SK-N-SH treated with all-trans-retinoic acid at 6 μM for 48 hours (cell line): ENCODE measurements around the gene ELOVL6.

Source experiments
- ATAC-seq: fragments of 200-7000 bp; cut with Tn5 transposase; 3 replicates; pipeline ENCODE4 v1.9.1; 2020; ENCODE audit warnings: mild to moderate bottlenecking, moderate library complexity
- ARNTL ChIP-seq: fragments of 450-650 bp; formaldehyde crosslinking; IDR thresholded peaks from 2 replicates; pipeline ENCODE4 v1.5.0; 2020; ENCODE audit warnings: low read depth, mild to moderate bottlenecking, moderate library complexity, borderline replicate concordance
- BACH2 ChIP-seq: fragments of 250-450 bp; sonication (Bioruptor Pico); IDR thresholded peaks from 2 replicates; pipeline ENCODE4 v1.9.0; 2021; ENCODE audit warnings: mild to moderate bottlenecking, borderline replicate concordance
- CSDC2 ChIP-seq: fragments of 250-450 bp; sonication (Bioruptor Pico); IDR thresholded peaks from 2 replicates; pipeline ENCODE4 v1.5.0; 2020; ENCODE audit warnings: mild to moderate bottlenecking, moderate library complexity
- ESRRG ChIP-seq: fragments of 250-450 bp; sonication (Bioruptor Pico); IDR thresholded peaks from 2 replicates; pipeline ENCODE4 v1.6.1; 2021; ENCODE audit warnings: mild to moderate bottlenecking
- GLIS3 ChIP-seq: fragments of 250-450 bp; sonication (Bioruptor Pico); IDR thresholded peaks from 2 replicates; pipeline ENCODE4 v1.5.0; 2020; ENCODE audit warnings: mild to moderate bottlenecking, moderate library complexity
- ISL1 ChIP-seq: fragments of 250-450 bp; sonication (Bioruptor Pico); IDR thresholded peaks from 2 replicates; pipeline ENCODE4 v2.1.2; 2022; ENCODE audit warnings: mild to moderate bottlenecking, moderate library complexity
- OSR1 ChIP-seq: fragments of 250-450 bp; sonication (Bioruptor Pico); IDR thresholded peaks from 2 replicates; pipeline ENCODE4 v1.8.0; 2022; ENCODE audit warnings: moderate library complexity, mild to moderate bottlenecking, inconsistent platforms
- RARB ChIP-seq: fragments of 250-450 bp; sonication (Bioruptor Pico); IDR thresholded peaks from 2 replicates; pipeline ENCODE4 v1.8.0; 2021; ENCODE audit warnings: mild to moderate bottlenecking, moderate library complexity
- SNAI2 ChIP-seq: fragments of 250-450 bp; sonication (Bioruptor Pico); IDR thresholded peaks from 2 replicates; pipeline ENCODE4 v1.5.0; 2020; ENCODE audit warnings: mild to moderate bottlenecking, moderate library complexity
- TCF4 ChIP-seq: fragments of 250-450 bp; sonication (Bioruptor Pico); IDR thresholded peaks from 2 replicates; pipeline ENCODE4 v1.8.0; 2021; ENCODE audit warnings: mild to moderate bottlenecking, moderate library complexity, borderline replicate concordance
- TOX ChIP-seq: fragments of 250-450 bp; sonication (Bioruptor Pico); IDR thresholded peaks from 2 replicates; pipeline ENCODE4 v1.8.0; 2021; ENCODE audit warnings: mild to moderate bottlenecking, moderate library complexity, borderline replicate concordance
- ZC3H10 ChIP-seq: fragments of 250-450 bp; sonication (Bioruptor Pico); IDR thresholded peaks from 2 replicates; pipeline ENCODE4 v1.5.1; 2021; ENCODE audit warnings: mild to moderate bottlenecking, moderate library complexity
- ZFP3 ChIP-seq: fragments of 250-450 bp; sonication (Bioruptor Pico); IDR thresholded peaks from 2 replicates; pipeline ENCODE4 v1.5.0; 2020; ENCODE audit warnings: mild to moderate bottlenecking, moderate library complexity
- ZFP30 ChIP-seq: fragments of 450-650 bp; formaldehyde crosslinking; IDR thresholded peaks from 2 replicates; pipeline ENCODE4 v1.5.0; 2022; ENCODE audit warnings: mild to moderate bottlenecking, moderate library complexity
- ZNF565 ChIP-seq: fragments of 450-650 bp; formaldehyde crosslinking; conservative IDR thresholded peaks from 2 replicates; pipeline ENCODE4 v1.5.0; 2020; ENCODE audit warnings: low read depth, mild to moderate bottlenecking, moderate library complexity
- ZNF70 ChIP-seq: fragments of 450-650 bp; formaldehyde crosslinking; IDR thresholded peaks from 2 replicates; pipeline ENCODE4 v1.5.0; 2020; ENCODE audit warnings: mild to moderate bottlenecking, moderate library complexity
- ZNF8 ChIP-seq: fragments of 450-650 bp; formaldehyde crosslinking; IDR thresholded peaks from 2 replicates; pipeline ENCODE4 v1.5.0; 2020; ENCODE audit warnings: mild to moderate bottlenecking, moderate library complexity
- TF ChIP-seq, protein P1 (sequence below): fragments of 250-450 bp; sonication (Bioruptor Pico); IDR thresholded peaks from 2 replicates; pipeline ENCODE4 v1.8.0; 2020; ENCODE audit warnings: mild to moderate bottlenecking, moderate library complexity, borderline replicate concordance
- TF ChIP-seq, protein P2 (sequence below): fragments of 250-450 bp; sonication (Bioruptor Pico); IDR thresholded peaks from 2 replicates; pipeline ENCODE4 v1.5.1; 2020; ENCODE audit warnings: low read depth, mild to moderate bottlenecking, moderate library complexity
- TF ChIP-seq, protein P3 (sequence below): fragments of 250-450 bp; sonication (Bioruptor Pico); IDR thresholded peaks from 2 replicates; pipeline ENCODE4 v1.5.1; 2021; ENCODE audit warnings: mild to moderate bottlenecking, moderate library complexity
- TF ChIP-seq, protein P4 (sequence below): fragments of 250-450 bp; sonication (Bioruptor Pico); IDR thresholded peaks from 2 replicates; pipeline ENCODE4 v1.8.0; 2021; ENCODE audit warnings: low read depth, mild to moderate bottlenecking, moderate library complexity, borderline replicate concordance

Gene ELOVL6

DNA sequence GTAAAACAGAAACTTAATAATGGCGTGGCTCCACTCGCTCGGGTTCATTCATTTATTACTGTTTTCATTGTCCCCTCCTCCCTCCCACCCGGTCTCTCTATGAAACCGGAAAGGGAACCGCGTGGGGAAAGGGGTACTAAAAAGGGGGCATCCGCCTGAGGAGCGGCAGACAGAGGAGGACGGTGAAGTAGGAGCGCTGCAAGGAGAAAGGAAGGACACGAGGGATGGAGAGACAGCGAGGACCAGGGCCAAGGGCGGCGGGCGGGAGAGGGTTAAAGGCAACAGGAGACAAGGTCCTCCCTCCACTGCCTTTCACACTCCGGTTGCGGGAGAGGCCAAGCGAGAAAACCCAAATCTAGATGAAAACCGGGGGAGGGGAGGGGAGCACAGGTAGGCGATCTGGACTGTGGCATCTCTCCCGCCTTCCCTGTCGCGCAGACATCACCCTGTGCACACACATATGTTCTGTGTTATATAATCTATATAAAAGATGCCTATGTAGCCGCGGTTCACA lies 829 bp downstream of the ELOVL6 start:
- peak; percentile 32 for ATAC-seq
- TF ChIP-seq ZFP3 (CRISPR knock-in tag), result no peak
- TF ChIP-seq OSR1 (CRISPR knock-in tag), result no peak
- TF ChIP-seq, protein P1, sequence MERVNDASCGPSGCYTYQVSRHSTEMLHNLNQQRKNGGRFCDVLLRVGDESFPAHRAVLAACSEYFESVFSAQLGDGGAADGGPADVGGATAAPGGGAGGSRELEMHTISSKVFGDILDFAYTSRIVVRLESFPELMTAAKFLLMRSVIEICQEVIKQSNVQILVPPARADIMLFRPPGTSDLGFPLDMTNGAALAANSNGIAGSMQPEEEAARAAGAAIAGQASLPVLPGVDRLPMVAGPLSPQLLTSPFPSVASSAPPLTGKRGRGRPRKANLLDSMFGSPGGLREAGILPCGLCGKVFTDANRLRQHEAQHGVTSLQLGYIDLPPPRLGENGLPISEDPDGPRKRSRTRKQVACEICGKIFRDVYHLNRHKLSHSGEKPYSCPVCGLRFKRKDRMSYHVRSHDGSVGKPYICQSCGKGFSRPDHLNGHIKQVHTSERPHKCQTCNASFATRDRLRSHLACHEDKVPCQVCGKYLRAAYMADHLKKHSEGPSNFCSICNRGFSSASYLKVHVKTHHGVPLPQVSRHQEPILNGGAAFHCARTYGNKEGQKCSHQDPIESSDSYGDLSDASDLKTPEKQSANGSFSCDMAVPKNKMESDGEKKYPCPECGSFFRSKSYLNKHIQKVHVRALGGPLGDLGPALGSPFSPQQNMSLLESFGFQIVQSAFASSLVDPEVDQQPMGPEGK (CRISPR knock-in tag), result no peak
- TF ChIP-seq, protein P2, sequence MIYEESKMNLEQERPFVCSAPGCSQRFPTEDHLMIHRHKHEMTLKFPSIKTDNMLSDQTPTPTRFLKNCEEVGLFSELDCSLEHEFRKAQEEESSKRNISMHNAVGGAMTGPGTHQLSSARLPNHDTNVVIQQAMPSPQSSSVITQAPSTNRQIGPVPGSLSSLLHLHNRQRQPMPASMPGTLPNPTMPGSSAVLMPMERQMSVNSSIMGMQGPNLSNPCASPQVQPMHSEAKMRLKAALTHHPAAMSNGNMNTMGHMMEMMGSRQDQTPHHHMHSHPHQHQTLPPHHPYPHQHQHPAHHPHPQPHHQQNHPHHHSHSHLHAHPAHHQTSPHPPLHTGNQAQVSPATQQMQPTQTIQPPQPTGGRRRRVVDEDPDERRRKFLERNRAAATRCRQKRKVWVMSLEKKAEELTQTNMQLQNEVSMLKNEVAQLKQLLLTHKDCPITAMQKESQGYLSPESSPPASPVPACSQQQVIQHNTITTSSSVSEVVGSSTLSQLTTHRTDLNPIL, result no peak
- TF ChIP-seq ZNF565, result no peak
- TF ChIP-seq ZNF70 (CRISPR knock-in tag), result no peak
- no peak for TF ChIP-seq ZFP30 (CRISPR knock-in tag)
- no peak for TF ChIP-seq SNAI2 (CRISPR knock-in tag)
- TF ChIP-seq BACH2 (CRISPR knock-in tag), result no peak
- TF ChIP-seq ZNF8 (CRISPR knock-in tag), result no peak
- no peak for TF ChIP-seq ARNTL
- TF ChIP-seq, protein P3, sequence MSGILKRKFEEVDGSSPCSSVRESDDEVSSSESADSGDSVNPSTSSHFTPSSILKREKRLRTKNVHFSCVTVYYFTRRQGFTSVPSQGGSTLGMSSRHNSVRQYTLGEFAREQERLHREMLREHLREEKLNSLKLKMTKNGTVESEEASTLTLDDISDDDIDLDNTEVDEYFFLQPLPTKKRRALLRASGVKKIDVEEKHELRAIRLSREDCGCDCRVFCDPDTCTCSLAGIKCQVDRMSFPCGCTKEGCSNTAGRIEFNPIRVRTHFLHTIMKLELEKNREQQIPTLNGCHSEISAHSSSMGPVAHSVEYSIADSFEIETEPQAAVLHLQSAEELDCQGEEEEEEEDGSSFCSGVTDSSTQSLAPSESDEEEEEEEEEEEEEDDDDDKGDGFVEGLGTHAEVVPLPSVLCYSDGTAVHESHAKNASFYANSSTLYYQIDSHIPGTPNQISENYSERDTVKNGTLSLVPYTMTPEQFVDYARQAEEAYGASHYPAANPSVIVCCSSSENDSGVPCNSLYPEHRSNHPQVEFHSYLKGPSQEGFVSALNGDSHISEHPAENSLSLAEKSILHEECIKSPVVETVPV (CRISPR knock-in tag), result no peak
- TF ChIP-seq TOX, result no peak
- no peak for TF ChIP-seq CSDC2
- no peak for TF ChIP-seq ZC3H10 (CRISPR knock-in tag)

DNA sequence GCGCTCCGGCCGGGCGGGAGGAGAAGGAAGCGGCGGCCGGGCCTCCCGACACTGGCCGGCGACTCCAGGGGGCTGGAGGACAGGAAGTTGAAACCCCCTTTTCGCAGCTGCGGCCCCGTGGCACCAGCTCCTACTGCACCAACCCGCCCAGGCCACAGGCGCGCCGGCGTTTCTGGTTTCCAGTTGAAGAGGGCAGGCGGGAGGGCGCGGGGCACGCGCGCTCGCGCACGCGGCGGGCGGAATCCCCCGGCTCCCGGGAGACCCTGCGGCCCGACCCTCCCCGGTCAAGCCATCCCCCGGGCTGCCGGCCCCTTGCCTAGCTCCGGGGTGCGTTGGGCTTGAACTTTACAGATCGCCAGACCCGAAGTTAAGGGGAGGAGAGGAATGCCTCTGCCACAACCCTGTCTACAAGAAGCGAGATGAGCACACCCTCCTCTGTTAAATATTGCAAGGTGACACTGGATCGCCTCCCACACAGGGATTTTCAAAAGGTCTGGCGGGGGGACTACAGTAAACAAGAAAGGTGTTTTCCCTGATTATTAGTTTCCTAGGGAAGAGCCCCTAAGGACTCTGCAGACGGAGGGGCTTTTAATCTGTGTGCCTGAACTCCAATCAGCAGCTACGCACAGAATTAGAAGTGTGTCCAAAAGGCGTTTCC lies 1.4 kb downstream of the ELOVL6 start:
- no peak for TF ChIP-seq ZNF8 (CRISPR knock-in tag)
- no peak for TF ChIP-seq CSDC2
- TF ChIP-seq GLIS3, result no peak
- TF ChIP-seq TCF4 (CRISPR knock-in tag), result no peak
- TF ChIP-seq ZC3H10 (CRISPR knock-in tag), result no peak
- TF ChIP-seq ISL1, result no peak
- TF ChIP-seq RARB (CRISPR knock-in tag), result no peak
- no peak for TF ChIP-seq ESRRG (CRISPR knock-in tag)
- TF ChIP-seq, protein P1 (CRISPR knock-in tag), result no peak
- no peak for TF ChIP-seq TOX
- TF ChIP-seq OSR1 (CRISPR knock-in tag), result no peak
- no peak for TF ChIP-seq ZNF565
- TF ChIP-seq ZFP3 (CRISPR knock-in tag), result no peak
- TF ChIP-seq, protein P4, sequence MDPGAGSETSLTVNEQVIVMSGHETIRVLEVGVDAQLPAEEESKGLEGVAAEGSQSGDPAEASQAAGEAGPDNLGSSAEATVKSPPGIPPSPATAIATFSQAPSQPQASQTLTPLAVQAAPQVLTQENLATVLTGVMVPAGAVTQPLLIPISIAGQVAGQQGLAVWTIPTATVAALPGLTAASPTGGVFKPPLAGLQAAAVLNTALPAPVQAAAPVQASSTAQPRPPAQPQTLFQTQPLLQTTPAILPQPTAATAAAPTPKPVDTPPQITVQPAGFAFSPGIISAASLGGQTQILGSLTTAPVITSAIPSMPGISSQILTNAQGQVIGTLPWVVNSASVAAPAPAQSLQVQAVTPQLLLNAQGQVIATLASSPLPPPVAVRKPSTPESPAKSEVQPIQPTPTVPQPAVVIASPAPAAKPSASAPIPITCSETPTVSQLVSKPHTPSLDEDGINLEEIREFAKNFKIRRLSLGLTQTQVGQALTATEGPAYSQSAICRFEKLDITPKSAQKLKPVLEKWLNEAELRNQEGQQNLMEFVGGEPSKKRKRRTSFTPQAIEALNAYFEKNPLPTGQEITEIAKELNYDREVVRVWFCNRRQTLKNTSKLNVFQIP (CRISPR knock-in tag), result no peak
- ATAC-seq, result peak; percentile 37

DNA sequence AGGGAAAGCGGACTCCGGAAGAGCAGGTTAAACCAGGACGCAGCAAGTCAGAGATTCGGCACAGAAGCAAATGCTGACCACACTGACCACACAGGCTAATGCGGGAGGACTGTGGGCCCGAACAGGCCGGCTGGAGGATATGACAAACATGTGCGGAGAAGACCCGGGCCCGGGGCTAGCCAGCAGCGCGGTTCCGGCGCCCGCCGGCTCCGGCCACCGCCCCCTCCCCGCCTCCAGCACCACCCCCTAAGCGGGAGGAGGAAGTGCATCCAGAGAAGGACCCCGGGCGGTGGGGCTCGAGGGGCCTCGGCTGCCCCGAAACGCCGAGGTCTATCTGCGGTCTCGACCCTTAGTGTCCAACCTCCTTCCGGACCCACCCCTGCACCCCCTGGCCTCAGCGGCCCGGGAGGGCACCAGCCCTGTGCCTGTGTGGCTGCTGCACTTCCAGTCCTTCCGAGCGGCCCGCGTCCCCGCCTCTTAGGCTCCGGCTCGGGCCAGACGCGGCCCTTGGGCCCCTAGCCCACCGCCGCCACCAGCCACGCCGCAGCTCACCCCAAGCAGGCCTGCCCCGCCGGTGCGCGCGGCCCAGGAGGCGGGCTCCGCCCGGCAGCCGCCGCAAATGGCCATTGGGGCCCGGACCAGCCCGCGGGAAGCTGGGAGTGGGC lies 2.1 kb downstream of the ELOVL6 start:
- TF ChIP-seq, protein P1 (CRISPR knock-in tag), result no peak
- TF ChIP-seq SNAI2 (CRISPR knock-in tag), result no peak
- TF ChIP-seq ZFP3 (CRISPR knock-in tag), result no peak
- TF ChIP-seq GLIS3, result no peak
- TF ChIP-seq, all 23 proteins: peak for 0
- ATAC-seq, result peak; percentile 51
